ENCODE data around the gene CCDC38. TPM values are rescaled to one million over a fixed set of nuclear protein-coding genes. Genes with fewer than 3 reads are reported as not detected.

Gene CCDC38
- total RNA-seq, 1 experiment from 2014 or later = 0.35 TPM

DNA sequence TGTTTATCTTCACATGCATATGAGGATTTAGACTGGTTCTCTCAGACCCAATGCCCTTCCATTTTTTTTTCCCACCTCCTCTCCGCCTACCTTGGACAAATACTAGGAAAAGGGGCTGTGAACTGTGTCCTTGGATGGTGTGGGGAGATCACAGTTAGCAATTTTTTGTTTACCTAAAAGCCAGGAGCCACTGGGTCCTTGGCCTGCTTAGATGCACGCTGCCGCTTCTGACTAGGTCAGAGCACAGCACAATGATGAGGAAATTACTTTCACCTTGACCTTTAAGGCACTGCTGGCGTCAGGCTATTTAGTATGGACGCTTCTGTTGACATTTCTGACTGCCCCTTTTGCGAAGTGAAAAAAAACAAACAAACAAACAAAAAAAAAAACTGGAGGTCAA, 1.9 kb downstream of the CCDC38 start:
- no peaks in the 10 kb centered on the region for H3K27me3 ChIP-seq (ENCODE audit: insufficient read depth, low read depth)
- no peak overlapping the region for H3K4me3 ChIP-seq
- TF ChIP-seq, protein P1, sequence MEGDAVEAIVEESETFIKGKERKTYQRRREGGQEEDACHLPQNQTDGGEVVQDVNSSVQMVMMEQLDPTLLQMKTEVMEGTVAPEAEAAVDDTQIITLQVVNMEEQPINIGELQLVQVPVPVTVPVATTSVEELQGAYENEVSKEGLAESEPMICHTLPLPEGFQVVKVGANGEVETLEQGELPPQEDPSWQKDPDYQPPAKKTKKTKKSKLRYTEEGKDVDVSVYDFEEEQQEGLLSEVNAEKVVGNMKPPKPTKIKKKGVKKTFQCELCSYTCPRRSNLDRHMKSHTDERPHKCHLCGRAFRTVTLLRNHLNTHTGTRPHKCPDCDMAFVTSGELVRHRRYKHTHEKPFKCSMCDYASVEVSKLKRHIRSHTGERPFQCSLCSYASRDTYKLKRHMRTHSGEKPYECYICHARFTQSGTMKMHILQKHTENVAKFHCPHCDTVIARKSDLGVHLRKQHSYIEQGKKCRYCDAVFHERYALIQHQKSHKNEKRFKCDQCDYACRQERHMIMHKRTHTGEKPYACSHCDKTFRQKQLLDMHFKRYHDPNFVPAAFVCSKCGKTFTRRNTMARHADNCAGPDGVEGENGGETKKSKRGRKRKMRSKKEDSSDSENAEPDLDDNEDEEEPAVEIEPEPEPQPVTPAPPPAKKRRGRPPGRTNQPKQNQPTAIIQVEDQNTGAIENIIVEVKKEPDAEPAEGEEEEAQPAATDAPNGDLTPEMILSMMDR (conservative IDR thresholded peaks at IDR 0.05) = no peak
- TF ChIP-seq EZH2 (IDR thresholded peaks at IDR 0.05; ENCODE audit: low read depth) = no peak
- H3K36me3 ChIP-seq (ENCODE audit: low read depth) = no peaks in the 10 kb centered on the region
- ChIA-PET CTCF (interaction anchor here (0.5 kb wide), 1 partner anchor 58 kb away, joined by 4 read pairs; no protein-coding TSS in a partner anchor), POLR2A (ENCODE audit: unreplicated experiment) (no interaction called here)
- no peak overlapping the region for H3K27ac ChIP-seq
- DNase-seq = no peak
- H4K20me1 ChIP-seq (ENCODE audit: insufficient read depth) = no peaks in the 10 kb centered on the region
- no peak overlapping the region for H3K4me2 ChIP-seq
- H3K4me1 ChIP-seq (replicated peaks; ENCODE audit: insufficient read depth) = peaks cover 5% of the 10 kb centered on the region; the same call in 1 of the 2 replicates
- H3K79me2 ChIP-seq (ENCODE audit: low read depth) = 0 out of 2 replicates have a peak, but pooled peaks cover 3% of the 10 kb centered on the region
- no peaks in the 10 kb centered on the region for H3F3A ChIP-seq (ENCODE audit: insufficient read depth, low read depth)
- intact Hi-C loops (cut with micrococcal nuclease; ENCODE audit: unreplicated experiment) = no loop called here
- no peaks in the 10 kb centered on the region for H3K9me3 ChIP-seq (ENCODE audit: insufficient read depth, low read depth)
- H2AFZ ChIP-seq = no peak overlapping the region
- BruUV-seq (replicated peaks) = no TSS peak
- H3K9me2 ChIP-seq (ENCODE audit: insufficient read depth) = no peaks in the 10 kb centered on the region

DNA sequence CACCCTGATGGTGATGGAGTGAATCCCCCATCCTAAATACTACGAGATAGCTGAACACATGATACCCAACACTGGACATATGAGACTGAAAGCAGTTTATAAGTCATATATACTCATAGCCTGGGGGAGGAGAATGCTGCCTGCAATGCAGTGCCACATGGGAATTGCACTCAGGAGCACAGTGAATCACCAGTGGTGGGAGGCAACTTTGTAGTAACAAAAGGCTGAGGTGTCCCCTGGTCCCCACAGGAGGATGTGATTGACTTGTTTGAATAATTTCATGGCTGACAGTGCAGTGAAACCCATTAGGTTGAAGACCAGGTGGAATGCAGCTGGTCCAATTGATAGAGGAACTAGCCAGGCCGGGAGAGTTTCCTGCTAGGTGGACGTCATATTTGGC, 20.2 kb downstream of the CCDC38 start:
- CTCF ChIA-PET = no interaction called here
- H4K20me1 ChIP-seq (ENCODE audit: insufficient read depth) = no peaks in the 10 kb centered on the region
- no peaks in the 10 kb centered on the region for H3K36me3 ChIP-seq (ENCODE audit: low read depth)
- H3K4me3 ChIP-seq = no peak overlapping the region
- POLR2A ChIA-PET (ENCODE audit: unreplicated experiment) = no interaction called here
- H3K4me1 ChIP-seq (replicated peaks; ENCODE audit: insufficient read depth) = no peaks in the 10 kb centered on the region
- no peaks in the 10 kb centered on the region for H3K79me2 ChIP-seq (ENCODE audit: low read depth)
- no peak overlapping the region for H2AFZ ChIP-seq
- no peaks in the 10 kb centered on the region for H3K9me3 ChIP-seq (ENCODE audit: insufficient read depth, low read depth)
- H3K27me3 ChIP-seq (ENCODE audit: insufficient read depth, low read depth) = no peaks in the 10 kb centered on the region
- no peak overlapping the region for H3K27ac ChIP-seq
- TF ChIP-seq EZH2 (IDR thresholded peaks at IDR 0.05; ENCODE audit: low read depth) = no peak
- TF ChIP-seq, protein P1 (conservative IDR thresholded peaks at IDR 0.05) = no peak
- no peaks in the 10 kb centered on the region for H3F3A ChIP-seq (ENCODE audit: insufficient read depth, low read depth)
- no TSS peak for BruUV-seq (replicated peaks)
- no peaks in the 10 kb centered on the region for H3K9me2 ChIP-seq (ENCODE audit: insufficient read depth)
- no peak overlapping the region for H3K4me2 ChIP-seq
- intact Hi-C loops (cut with micrococcal nuclease; ENCODE audit: unreplicated experiment) = no loop called here
- no peak for DNase-seq

DNA sequence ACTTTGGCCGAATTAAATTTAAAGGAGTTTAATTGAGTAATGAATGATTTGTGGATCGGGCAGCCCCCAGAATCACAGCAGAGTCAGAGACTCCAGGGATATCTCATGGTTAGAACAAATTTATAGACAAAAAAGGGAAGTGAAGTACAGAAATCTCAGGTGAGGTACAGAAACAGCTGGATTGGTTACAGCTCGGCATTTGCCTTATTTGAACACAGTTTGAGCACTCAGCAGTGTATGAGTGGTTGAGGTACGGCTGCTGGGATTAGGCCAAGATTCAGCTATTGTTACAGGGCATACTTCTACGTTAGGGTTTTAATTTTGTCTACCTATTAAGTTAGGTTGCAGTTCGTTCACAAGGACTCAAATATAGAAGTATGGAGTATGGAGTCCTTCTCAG, 23.3 kb downstream of the CCDC38 start:
- H3K27ac ChIP-seq = no peak overlapping the region
- no peak overlapping the region for H3K4me2 ChIP-seq
- H3K9me2 ChIP-seq (ENCODE audit: insufficient read depth) = no peaks in the 10 kb centered on the region
- no peaks in the 10 kb centered on the region for H3K36me3 ChIP-seq (ENCODE audit: low read depth)
- H3K4me1 ChIP-seq (replicated peaks; ENCODE audit: insufficient read depth) = no peaks in the 10 kb centered on the region
- ChIA-PET POLR2A (ENCODE audit: unreplicated experiment) (no interaction called here), CTCF (interaction anchor here (1.7 kb wide), 1 partner anchor 79 kb away, joined by 5 read pairs; no protein-coding TSS in a partner anchor)
- no peak overlapping the region for H3K4me3 ChIP-seq
- no peaks in the 10 kb centered on the region for H3K79me2 ChIP-seq (ENCODE audit: low read depth)
- H4K20me1 ChIP-seq (ENCODE audit: insufficient read depth) = no peaks in the 10 kb centered on the region
- intact Hi-C loops (cut with micrococcal nuclease; ENCODE audit: unreplicated experiment) = no loop called here
- no TSS peak for BruUV-seq (replicated peaks)
- no peak for DNase-seq
- no peaks in the 10 kb centered on the region for H3K27me3 ChIP-seq (ENCODE audit: insufficient read depth, low read depth)
- TF ChIP-seq EZH2 (IDR thresholded peaks at IDR 0.05; ENCODE audit: low read depth) = no peak
- TF ChIP-seq, protein P1 (conservative IDR thresholded peaks at IDR 0.05) = no peak
- no peaks in the 10 kb centered on the region for H3F3A ChIP-seq (ENCODE audit: insufficient read depth, low read depth)
- no peaks in the 10 kb centered on the region for H3K9me3 ChIP-seq (ENCODE audit: insufficient read depth, low read depth)
- 0 out of 2 replicates have a peak overlapping the region, but pooled peaks have one; percentile 23 for H2AFZ ChIP-seq
